Fibroblast of mammary gland (primary cell): ENCODE data around the gene EXOC4.

Experiments used
- DNase-seq: peaks from one replicate; pipeline ENCODE4 v3.0.0-alpha.2; 2010; ENCODE audit warnings: low read depth
- H3K4me3 ChIP-seq: 2 replicates; pipeline ENCODE4 v1.5.1; 2011; ENCODE audit warnings: low read depth, mild to moderate bottlenecking, low read length, moderate library complexity; ENCODE audit not compliant: control insufficient read depth
- TF ChIP-seq, protein P1 (sequence below): conservative IDR thresholded peaks from 2 replicates; pipeline ENCODE4 v1.5.1; 2011; ENCODE audit warnings: low read depth, low read length, inconsistent platforms; ENCODE audit not compliant: control insufficient read depth, insufficient read depth

EXOC4 gene

DNA sequence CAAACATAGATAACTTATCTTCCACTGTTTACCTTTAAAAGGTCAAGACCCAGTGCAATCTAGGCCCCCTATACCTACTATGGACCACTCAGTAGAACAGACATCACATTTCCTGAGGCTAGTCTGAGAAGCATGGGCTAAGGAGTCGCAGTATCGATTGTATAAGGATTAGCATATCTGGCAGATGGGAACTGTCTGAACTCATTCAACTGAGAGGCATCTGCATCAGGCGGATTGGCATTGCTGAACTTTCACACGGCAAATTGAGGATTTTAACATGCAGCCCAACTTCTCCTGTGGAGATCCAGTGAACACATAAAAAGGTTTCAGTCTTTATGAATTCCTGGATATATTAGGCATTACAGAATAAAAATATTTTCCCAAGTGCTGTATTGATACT, 785.1 kb downstream of the EXOC4 start:
- no peak overlapping the region for H3K4me3 ChIP-seq

GRCh38 chr7:134040988-134041387, 788.1 kb downstream of the EXOC4 start:
- TF ChIP-seq, protein P1, sequence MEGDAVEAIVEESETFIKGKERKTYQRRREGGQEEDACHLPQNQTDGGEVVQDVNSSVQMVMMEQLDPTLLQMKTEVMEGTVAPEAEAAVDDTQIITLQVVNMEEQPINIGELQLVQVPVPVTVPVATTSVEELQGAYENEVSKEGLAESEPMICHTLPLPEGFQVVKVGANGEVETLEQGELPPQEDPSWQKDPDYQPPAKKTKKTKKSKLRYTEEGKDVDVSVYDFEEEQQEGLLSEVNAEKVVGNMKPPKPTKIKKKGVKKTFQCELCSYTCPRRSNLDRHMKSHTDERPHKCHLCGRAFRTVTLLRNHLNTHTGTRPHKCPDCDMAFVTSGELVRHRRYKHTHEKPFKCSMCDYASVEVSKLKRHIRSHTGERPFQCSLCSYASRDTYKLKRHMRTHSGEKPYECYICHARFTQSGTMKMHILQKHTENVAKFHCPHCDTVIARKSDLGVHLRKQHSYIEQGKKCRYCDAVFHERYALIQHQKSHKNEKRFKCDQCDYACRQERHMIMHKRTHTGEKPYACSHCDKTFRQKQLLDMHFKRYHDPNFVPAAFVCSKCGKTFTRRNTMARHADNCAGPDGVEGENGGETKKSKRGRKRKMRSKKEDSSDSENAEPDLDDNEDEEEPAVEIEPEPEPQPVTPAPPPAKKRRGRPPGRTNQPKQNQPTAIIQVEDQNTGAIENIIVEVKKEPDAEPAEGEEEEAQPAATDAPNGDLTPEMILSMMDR, result no peak
- H3K4me3 ChIP-seq, result no peak overlapping the region
- no peak for DNase-seq

More for the DNA sequence above, 785.1 kb downstream of the EXOC4 start:
- no peak for DNase-seq
- TF ChIP-seq, protein P1, result no peak

GRCh38 chr7:134041477-134041876, 788.6 kb downstream of the EXOC4 start:
- DNase-seq, result no peak
- TF ChIP-seq, protein P1, result no peak
- no peak overlapping the region for H3K4me3 ChIP-seq

DNA sequence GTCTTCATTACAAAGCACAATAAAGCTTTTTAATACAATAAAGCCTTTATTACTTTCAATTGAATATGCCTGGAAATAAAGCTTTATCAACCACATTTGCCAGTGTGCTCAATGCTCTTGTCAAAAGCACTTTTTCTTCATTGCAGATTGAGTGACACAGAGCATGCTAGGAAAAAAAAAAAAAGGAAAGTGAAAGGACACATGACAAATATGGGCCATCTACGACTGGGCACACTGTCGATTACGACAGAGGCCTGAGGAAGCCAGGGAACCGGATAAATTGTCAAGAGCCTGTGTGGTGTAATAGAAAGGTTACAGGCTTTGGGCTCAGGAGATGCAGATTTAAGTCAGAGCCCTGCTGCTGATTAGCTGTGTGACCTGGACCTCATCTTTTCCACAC, 789.4 kb downstream of the EXOC4 start:
- no peak overlapping the region for H3K4me3 ChIP-seq
- TF ChIP-seq, protein P1, result no peak
- DNase-seq, result no peak

GRCh38 chr7:134044682-134045081, 791.8 kb downstream of the EXOC4 start:
- peak; percentile 5 for DNase-seq

GRCh38 chr7:134045716-134046115, 792.8 kb downstream of the EXOC4 start:
- DNase-seq, result no peak
- H3K4me3 ChIP-seq, result no peak overlapping the region
- TF ChIP-seq, protein P1, result no peak

More at GRCh38 chr7:134044682-134045081, 791.8 kb downstream of the EXOC4 start:
- no peak overlapping the region for H3K4me3 ChIP-seq
- TF ChIP-seq, protein P1, result no peak

DNA sequence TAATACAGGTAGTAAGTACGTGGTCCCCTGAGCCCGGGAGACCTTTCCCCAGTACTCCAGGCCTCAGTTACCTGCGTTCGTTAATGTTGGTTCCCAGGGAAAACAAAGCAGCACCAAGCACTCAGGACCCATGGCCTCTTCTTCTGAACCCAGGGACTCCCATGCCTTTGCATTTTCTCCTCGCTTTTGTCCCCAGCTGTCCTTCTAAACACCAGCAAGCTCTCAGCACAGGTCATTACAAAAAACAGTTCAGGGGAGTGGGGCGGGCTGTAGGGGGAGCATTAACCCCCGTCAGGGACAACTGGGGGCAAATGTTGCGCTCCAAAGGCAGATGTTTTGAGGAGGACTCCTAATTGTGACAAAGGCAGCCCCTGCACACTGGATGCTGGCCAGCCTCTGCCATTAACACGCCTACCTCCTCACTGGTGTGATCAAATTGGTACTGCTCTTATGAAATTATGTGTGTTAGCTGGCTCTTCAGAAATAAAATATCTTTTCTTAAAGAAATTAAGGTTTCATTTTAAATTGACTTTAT, 793.8 kb downstream of the EXOC4 start:
- H3K4me3 ChIP-seq, result no peak overlapping the region
- TF ChIP-seq, protein P1, result no peak
- no peak for DNase-seq
